Measurements from ENCODE around the gene RASL11B. TPM values are rescaled to one million over a fixed set of nuclear protein-coding genes. Genes with fewer than 3 reads are reported as not detected.

The RASL11B gene
- total and polyA plus RNA-seq, 9 of the 15 experiments (the other 6 are each of a cell fraction or from before 2014, with no cell fraction given): 0.24 to 1.5 (median 0.53) TPM

GRCh38 chr4:52837716-52838558, 24.2 kb upstream of the RASL11B start (continued):
- TF ChIP-seq TFE3 (CRISPR knock-in tag; IDR thresholded peaks at IDR 0.05) (no peak), SRSF1 (IDR thresholded peaks at IDR 0.05; ENCODE audit: low read depth, low read length) (no peak), ZKSCAN1 (IDR thresholded peaks at IDR 0.05; ENCODE audit: low read depth, low read length) (no peak)

DNA sequence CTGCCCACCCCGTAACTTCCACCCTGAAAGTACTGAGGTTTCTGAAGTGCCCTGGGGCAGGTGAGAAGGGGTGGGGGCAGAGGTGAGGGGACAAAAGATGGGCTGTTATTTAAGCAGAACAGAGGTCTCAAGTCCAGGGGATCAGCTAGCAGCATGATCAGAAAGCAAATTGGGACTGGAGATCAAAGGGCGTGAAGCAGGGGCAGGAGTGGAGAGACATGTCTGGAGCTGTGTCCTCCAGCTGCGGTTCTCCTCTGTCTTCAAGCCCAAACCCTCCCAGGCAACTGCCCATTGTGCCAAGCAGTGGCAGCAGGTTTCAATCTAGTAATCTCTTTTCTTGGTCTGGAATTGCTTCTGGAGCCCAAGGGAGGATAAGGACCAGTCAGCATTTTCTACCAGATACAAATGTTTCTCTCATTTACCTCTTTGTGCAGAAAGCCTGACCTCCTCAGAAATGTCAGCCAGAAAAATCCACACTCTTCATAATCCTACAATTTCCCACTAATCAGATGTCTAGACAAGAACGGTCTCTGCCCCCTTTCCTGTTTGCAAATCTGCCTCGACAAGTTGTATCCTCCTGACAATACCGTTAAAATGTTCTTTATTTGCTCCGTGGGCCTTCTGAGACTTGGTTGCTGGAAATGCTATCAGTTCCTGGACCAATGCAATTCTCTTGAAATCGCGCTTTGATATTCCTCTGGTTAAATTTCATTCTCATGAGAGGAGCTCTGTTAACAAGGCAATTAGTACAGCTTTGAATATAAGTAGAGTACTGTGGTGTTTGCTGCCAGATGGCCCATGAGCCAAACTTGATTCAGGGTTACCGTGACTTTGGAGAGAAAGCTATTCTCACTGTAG, 23.2 kb upstream of the RASL11B start:
- FAIRE-seq: no peak
- H3K4me2 ChIP-seq (ENCODE audit: insufficient read depth, low read length): no peak overlapping the region
- H3K9me3 ChIP-seq (replicated peaks; ENCODE audit: control insufficient read depth, insufficient read depth, low read depth, low read length): no peaks in the 10 kb centered on the region
- TF ChIP-seq MAFG (tag; conservative IDR thresholded peaks at IDR 0.05): peak; percentile 53
- TF ChIP-seq ZEB2 (IDR thresholded peaks at IDR 0.05): no peak
- peak; percentile 72 for TF ChIP-seq ZNF316 (IDR thresholded peaks at IDR 0.05)
- no peak for TF ChIP-seq NRF1 (conservative IDR thresholded peaks at IDR 0.05 in 1 of 2, IDR thresholded peaks at IDR 0.05 in 1 of 2)
- TF ChIP-seq C11orf30 (IDR thresholded peaks at IDR 0.05; ENCODE audit: low read depth): peak; percentile 59; the same call in 1 of the 2 replicates
- WGBS (ENCODE audit: insufficient coverage, low coverage, missing lambda C conversion rate): 3% methylated on average over 10 of the region's 10 CpGs
- H3K79me2 ChIP-seq (ENCODE audit: control insufficient read depth, insufficient read depth, low read length): no peaks in the 10 kb centered on the region
- ChIA-PET POLR2A (interaction anchor here (1.7 kb wide), 1 partner anchor 10 kb away, joined by 3 read pairs; no protein-coding TSS in a partner anchor), CTCF (ENCODE audit: low intra/inter-chr PET ratio) (interaction anchor here (0.6 kb wide), 1 partner anchor 824 kb away, joined by 3 read pairs; no protein-coding TSS in a partner anchor)
- H3K4me3 ChIP-seq: no peak overlapping the region
- ATAC-seq: no peak
- no peak for DNase-seq (ENCODE audit: extremely low read depth in 1 of 4, low spot score in 3 of 4)
- in situ Hi-C loops (cut with MboI): no loop called here
- intact Hi-C loops (cut with micrococcal nuclease): no loop called here
- BruUV-seq (replicated peaks): no TSS peak
- no peaks in the 10 kb centered on the region for H4K20me1 ChIP-seq (replicated peaks; ENCODE audit: control insufficient read depth, insufficient read depth, low read length)
- peaks cover 17 to 43% of the 10 kb centered on the region in 2 experiments; a peak in 4 of 5 replicates for H3K27me3 ChIP-seq (ENCODE audit: control insufficient read depth in 2 of 2, insufficient read depth in 2 of 2, low read length in 2 of 2)
- no peak overlapping the region for H3K27ac ChIP-seq (ENCODE audit: extremely low read depth, low read depth, low read length)
- H3K9me1 ChIP-seq (ENCODE audit: control insufficient read depth, insufficient read depth, low read length): no peaks in the 10 kb centered on the region
- H2AFZ ChIP-seq (ENCODE audit: low read depth, low read length): no peak overlapping the region
- no peaks in the 10 kb centered on the region for H3K36me3 ChIP-seq (ENCODE audit: control insufficient read depth, insufficient read depth, low read length)
- no peaks in the 10 kb centered on the region; a peak in 1 of 5 replicates for H3K4me1 ChIP-seq (replicated peaks in 1 of 2; ENCODE audit: control insufficient read depth in 2 of 2, insufficient read depth in 2 of 2, low read length in 2 of 2)
- no peak overlapping the region for H3K9ac ChIP-seq (ENCODE audit: insufficient read depth in 1 of 2, low read depth in 2 of 2, low read length in 2 of 2)

Measured in K562 (cell line).